ENCODE results near the gene TRIO.

Gene TRIO

GRCh38 chr5:14168144-14168792 lies 25.1 kb downstream of the TRIO start:
- peak; percentile 67 for DNase-seq (ENCODE audit: low read depth)

DNA sequence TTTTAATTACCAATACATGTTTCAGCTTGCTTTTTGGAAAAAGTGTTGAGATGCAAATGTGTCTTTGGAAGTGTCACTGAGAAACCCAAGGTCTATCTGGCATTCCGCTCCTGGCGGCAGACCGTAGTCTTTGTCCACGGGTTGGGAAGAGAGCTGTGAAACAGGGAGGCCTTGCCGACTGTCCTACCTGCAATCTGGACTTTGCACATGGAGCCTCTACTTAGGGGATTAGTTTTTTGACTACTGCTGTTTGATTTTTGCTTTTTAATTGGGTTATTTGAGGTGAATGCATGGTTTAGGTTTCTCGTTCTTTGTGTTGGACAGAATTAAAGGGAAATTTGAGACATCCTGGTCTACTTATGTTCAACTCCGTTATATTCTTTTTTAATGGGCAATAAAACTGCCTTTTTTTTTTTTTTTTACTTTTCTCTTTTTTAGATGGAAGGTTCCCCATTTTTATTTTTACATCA lies 25.7 kb downstream of the TRIO start:
- no peak for DNase-seq (ENCODE audit: low read depth)

- DNase-seq (ENCODE audit: low read depth) = no peak
These were observed 27.9 kb downstream of the TRIO start for GRCh38 chr5:14171046-14171445.

DNA sequence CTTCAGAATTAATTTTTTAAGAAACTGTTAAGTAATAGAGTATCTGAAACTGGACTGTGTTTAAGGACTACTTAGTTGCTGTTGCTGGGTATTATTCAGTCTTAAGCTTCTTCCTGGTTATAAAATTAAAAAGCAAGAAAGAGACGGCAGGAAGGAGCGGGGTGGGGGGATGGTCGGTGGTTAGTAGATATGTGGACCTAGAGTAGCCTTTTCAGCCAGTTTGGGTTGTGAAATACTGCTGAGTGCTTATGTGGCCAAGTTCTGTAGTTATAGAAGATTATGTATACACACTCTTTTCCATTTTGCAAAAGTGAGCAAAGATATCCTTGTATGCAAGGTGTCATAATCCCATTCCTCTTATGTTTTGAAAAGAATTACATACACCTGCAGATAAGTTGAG lies 28.5 kb downstream of the TRIO start:
- no peak for DNase-seq (ENCODE audit: low read depth)

GRCh38 chr5:14172149-14172795 lies 29.1 kb downstream of the TRIO start:
- no peak for DNase-seq (ENCODE audit: low read depth)

DNA sequence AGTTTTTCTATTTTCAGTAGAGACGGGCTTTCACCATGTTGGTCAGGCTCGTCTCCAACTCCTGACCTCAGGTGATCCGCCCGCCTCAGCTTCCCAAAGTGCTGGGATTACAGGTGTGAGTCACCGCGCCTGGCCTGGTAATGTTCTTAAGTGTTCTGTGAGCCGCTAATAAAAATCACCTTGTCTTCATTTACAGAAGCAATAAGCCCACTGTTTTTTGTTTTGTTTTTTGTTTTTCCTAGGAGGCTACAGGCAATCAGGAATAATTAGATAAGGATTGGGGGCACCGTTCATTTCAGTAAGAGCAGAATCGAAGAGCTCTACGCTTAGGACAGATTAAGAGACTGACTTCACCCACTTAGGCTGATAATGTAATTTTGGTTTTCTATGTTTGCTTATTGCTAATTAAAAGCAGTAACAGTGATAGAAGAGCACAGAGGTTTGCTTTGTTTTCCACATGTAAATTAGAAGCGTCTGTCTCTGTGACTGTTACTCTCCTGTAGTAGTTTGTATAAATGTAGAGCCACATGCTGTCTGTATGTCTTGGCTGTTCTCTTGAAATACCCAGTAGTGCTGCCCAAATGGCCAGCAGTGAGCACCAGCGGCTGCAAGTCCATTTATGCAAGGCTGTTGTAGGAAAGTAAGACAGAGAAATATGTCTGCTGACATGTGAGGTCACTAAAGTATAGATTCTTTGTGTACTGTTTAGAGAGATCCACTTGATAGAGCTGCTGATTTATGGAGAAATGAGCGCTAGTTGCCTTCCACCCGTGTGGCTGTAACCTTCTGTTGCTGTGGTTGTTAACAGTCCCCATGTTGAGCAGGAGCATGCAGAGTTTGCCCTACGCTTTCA lies 30.5 kb downstream of the TRIO start:
- no peak for DNase-seq (ENCODE audit: low read depth)

DNA sequence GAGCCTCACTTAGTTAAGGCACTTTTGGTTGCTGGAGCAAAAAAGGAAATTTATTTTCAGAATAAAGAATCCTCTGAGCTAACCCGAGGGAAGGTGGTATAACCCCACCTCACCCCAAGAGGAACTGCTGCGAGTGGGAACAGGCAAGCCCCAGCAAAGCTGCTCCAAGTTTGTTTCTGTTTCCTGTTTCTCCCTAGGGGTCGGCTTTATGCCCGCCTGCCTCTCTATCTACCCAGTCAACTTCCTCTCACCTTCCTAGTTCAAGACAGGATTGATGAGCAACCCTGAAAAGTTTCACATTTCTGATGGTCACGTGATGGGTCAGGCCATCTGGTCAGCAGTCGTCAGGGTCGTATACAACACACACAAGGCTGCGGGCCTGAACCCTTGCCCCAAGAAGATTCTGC lies 31.1 kb downstream of the TRIO start:
- DNase-seq (ENCODE audit: low read depth) = no peak

DNA sequence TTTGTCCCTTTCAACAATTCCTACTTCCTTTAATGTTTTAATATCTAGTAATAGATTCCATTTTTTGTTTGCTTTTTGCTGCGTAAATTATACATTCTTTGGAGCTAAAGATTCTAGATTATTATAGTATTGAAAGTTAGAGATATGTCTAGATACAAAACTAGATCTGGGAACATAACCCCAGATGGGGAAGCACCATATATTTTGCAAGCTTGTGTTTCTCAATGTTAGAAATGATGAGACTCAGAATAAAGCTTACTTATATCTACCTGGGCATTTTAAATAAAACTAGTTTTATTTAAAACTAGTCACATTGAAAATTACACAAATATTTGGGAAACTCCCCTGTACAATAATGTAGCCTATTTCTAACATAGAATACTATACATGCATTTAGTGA lies 32.2 kb downstream of the TRIO start:
- DNase-seq (ENCODE audit: low read depth) = no peak

DNA sequence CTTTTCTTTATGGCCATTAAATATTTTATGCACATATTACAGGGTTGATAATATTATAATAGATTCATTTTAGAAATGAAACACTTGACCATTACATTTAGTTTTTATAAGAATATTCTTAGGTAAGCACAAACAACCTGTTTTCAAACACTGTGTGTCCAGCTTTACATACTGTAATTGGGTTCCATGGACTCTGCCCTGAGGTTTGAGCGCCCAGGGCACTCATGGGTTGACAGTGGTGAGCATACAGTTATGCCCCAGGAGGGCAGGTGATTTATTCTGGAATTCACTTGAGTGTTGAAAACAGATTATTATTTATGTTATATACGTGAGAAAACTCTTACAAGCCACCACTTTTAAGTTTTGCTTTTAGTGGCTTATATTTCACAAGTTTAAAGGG lies 33.7 kb downstream of the TRIO start:
- DNase-seq (ENCODE audit: low read depth) = no peak

GRCh38 chr5:14177634-14178033 lies 34.5 kb downstream of the TRIO start:
- DNase-seq (ENCODE audit: low read depth) = no peak

DNA sequence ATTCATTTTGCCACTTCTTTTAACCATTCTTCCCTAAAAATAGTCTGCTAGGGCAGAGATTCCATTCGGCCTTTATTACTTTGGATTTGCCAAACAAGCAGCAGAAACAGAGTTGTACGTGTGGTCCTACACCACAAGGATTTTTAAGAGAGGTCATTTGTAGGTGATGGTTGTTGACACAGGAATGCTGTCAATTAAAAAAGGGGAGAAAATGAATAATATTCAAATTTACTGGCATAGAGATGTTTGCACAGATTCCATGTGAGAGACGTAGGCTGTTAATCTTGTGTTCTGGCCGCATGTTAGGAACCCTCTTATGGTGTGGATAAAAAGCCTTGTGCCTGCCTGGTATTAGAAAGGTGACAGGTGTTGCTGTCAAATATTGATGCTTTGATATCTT lies 34.9 kb downstream of the TRIO start:
- DNase-seq (ENCODE audit: low read depth) = no peak

DNA sequence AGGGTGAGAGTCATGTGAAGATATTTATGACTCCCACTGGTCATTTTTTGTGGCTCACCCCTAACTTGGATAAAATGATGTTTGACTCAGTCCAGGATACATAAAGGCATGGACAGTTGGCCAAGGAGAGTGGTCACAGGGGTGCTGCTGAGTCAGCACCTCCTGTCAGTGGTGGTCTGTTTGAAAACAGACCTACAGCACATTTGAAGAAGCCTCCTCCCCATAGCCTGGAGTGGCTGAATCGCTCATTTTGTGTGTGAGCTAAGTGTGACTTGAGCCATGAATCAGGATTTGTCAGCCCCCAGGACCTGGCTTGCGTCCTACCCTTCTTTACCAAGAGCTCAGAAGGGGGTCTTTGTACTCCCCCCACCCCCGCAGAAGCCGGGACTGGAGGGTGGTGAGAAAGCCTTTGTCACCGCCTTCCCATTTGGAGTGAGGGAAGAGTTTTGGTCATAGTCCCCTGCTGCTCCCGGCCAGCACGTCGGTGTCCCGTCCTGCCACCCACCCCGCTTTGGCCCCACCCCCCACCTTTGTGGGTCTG lies 35.6 kb downstream of the TRIO start:
- peak; percentile 96 for DNase-seq (ENCODE audit: low read depth)

GRCh38 chr5:14179446-14179845 lies 36.3 kb downstream of the TRIO start:
- no peak for DNase-seq (ENCODE audit: low read depth)

DNA sequence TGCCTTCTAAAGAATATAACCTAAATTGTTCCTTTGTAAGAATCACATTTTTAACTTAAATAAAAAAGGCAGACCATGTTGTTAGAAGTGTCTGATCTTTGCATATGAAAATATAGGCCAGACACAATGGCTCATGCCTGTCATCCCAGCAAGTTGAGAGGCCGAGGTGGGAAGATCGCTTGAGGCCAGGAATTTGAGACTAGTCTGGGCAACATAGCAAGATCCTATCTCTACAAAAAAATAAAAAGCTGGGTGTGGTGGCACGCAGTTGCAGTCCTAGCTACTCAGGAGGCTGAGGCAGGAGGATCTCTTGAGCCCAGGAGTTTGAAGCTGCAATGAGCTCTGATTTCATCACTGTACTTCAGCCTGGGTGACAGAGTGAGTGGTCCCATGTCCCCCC lies 37.3 kb downstream of the TRIO start:
- no peak for DNase-seq (ENCODE audit: low read depth)

- no peak for DNase-seq (ENCODE audit: low read depth)
These were observed 38.3 kb downstream of the TRIO start for GRCh38 chr5:14181299-14181968.

GRCh38 chr5:14182761-14183160 lies 39.6 kb downstream of the TRIO start:
- DNase-seq (ENCODE audit: low read depth) = no peak

DNA sequence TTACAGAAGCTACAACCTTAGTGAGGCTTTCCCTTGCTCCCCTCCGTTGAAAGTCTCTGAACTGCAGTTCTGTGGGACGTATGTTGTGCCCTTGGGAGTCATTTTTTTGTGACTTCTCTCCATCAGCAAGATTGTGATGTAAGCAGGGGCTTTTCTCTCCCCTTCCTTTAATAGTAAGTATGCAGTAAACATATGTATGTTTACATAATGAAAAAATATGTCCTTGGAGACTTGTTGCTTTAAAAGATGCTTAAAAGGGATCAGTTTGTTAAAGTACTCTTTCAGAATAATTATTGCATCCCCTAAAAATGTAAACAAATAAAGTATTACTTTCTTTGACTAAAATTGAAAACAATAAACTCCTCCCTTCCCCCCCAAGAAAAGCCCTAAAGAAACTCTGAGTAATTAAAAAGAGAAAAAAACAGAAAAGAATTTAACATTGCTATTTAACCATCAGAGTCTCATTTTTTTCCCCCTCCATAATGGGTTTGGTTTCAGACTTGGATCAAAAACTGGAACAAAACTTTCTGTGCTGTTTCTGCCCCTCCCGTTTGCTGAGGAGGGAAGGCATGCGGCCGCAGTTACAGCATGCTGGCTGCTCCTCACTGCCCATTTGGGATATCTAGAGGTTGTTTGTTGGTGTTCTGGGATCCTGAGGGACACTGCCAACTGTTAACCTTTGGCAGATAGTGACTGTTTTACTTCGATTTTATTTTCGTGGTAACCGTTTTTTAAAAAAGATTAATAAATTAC lies 40.2 kb downstream of the TRIO start:
- DNase-seq (ENCODE audit: low read depth) = no peak

GRCh38 chr5:14184082-14184481 lies 40.9 kb downstream of the TRIO start:
- DNase-seq (ENCODE audit: low read depth) = no peak

GRCh38 chr5:14184725-14185124 lies 41.6 kb downstream of the TRIO start:
- peak; percentile 71 for DNase-seq (ENCODE audit: low read depth)

- DNase-seq (ENCODE audit: low read depth) = peak; percentile 89
These were observed 42.4 kb downstream of the TRIO start for GRCh38 chr5:14185326-14186058.

Measured in ELR (cell line).